ENCODE results near the gene MAGEA11. TPM values are rescaled to one million over a fixed set of nuclear protein-coding genes. Genes with fewer than 3 reads are reported as not detected.
"Not testable (repeated sequence)": the region's sequence is repeated elsewhere in the genome, so short reads cannot be mapped to it uniquely, and the experiment has no call there.

The MAGEA11 gene
- total RNA-seq, 3 donors from 2014 or later: not detected

- H3K4me1 ChIP-seq: no peaks in the 10 kb centered on the region
- intact Hi-C loops (cut with DNase I; ENCODE audit: low total_unique reads): no loop called here
- no peaks in the 10 kb centered on the region for H3K9me3 ChIP-seq
- TF ChIP-seq POLR2A (IDR thresholded peaks at IDR 0.05) (no peak), POLR2AphosphoS5 (IDR thresholded peaks at IDR 0.05) (no peak), CTCF (IDR thresholded peaks at IDR 0.05) (no peak)
- peaks cover 0 to 11% of the 10 kb centered on the region in 2 donors for H3K27me3 ChIP-seq
- no peaks in the 10 kb centered on the region for H3K36me3 ChIP-seq
- H3K4me3 ChIP-seq: no peak overlapping the region
- no peak for DNase-seq (ENCODE audit: low spot score in 2 of 2)
- H3K27ac ChIP-seq: no peak overlapping the region
These were observed 48.0 kb downstream of the MAGEA11 start for GRCh38 chrX:149759824-149760223.

GRCh38 chrX:149760965-149761364 lies 49.1 kb downstream of the MAGEA11 start:
- Histone ChIP-seq H3K27me3 (peaks cover 0 to 11% of the 10 kb centered on the region in 2 donors), H3K27ac (no peak overlapping the region), H3K4me3 (no peak overlapping the region), H3K4me1 (no peaks in the 10 kb centered on the region), H3K36me3 (no peaks in the 10 kb centered on the region), H3K9me3 (no peaks in the 10 kb centered on the region)
- no peak for DNase-seq (ENCODE audit: low spot score in 2 of 2)
- intact Hi-C loops (cut with DNase I; ENCODE audit: low total_unique reads): no loop called here
- TF ChIP-seq POLR2AphosphoS5 (IDR thresholded peaks at IDR 0.05) (no peak), CTCF (IDR thresholded peaks at IDR 0.05) (no peak), POLR2A (IDR thresholded peaks at IDR 0.05) (no peak)

- H3K27me3 ChIP-seq: peaks cover 0 to 11% of the 10 kb centered on the region in 2 donors
- intact Hi-C loops (cut with DNase I; ENCODE audit: low total_unique reads); H3K4me1 ChIP-seq; H3K27ac ChIP-seq; DNase-seq (ENCODE audit: low spot score in 2 of 2); H3K36me3 ChIP-seq; H3K9me3 ChIP-seq; H3K4me3 ChIP-seq: not testable (repeated sequence)
These were observed 50.2 kb downstream of the MAGEA11 start for GRCh38 chrX:149761858-149762674.

GRCh38 chrX:149762696-149763614 lies 51.1 kb downstream of the MAGEA11 start:
- no peaks in the 10 kb centered on the region for H3K4me1 ChIP-seq
- no peak for TF ChIP-seq CTCF (IDR thresholded peaks at IDR 0.05)
- no peaks in the 10 kb centered on the region for H3K36me3 ChIP-seq
- no peak overlapping the region for H3K4me3 ChIP-seq
- H3K27ac ChIP-seq: no peak overlapping the region
- H3K27me3 ChIP-seq: peaks cover 0 to 11% of the 10 kb centered on the region in 2 donors
- DNase-seq (ENCODE audit: low spot score in 2 of 2): no peak
- intact Hi-C loops (cut with DNase I; ENCODE audit: low total_unique reads): no loop called here
- no peaks in the 10 kb centered on the region for H3K9me3 ChIP-seq

Other genes with a start within 250 kb of the MAGEA11 start
- gene IDS, start 206.8 kb upstream of the MAGEA11 start, total RNA-seq: 10 to 100 TPM; 61.0 to 72.0 (median 61.8) TPM
- 10 to 100 TPM; 12.3 to 20.1 (median 17.7) TPM for gene EOLA1, start 171.0 kb upstream of the MAGEA11 start, total RNA-seq
- not detected for gene HSFX3, start 162.1 kb upstream of the MAGEA11 start, total RNA-seq
- not detected for gene MAGEA9B, start 124.6 kb upstream of the MAGEA11 start, total RNA-seq
- gene HSFX2, start 116.7 kb upstream of the MAGEA11 start, total RNA-seq: under 1 TPM in 1 of 3 donors, not detected in 2; 0.98 TPM
- 10 to 100 TPM; 15.7 to 24.5 (median 16.1) TPM for gene TMEM185A, start 80.3 kb upstream of the MAGEA11 start, total RNA-seq
- gene HSFX1, start 62.0 kb downstream of the MAGEA11 start, total RNA-seq: 1 to 10 TPM in 2 of 3 donors, under 1 TPM in 1; 0.32 to 2.0 (median 1.3) TPM
- not detected for gene MAGEA9, start 69.9 kb downstream of the MAGEA11 start, total RNA-seq
- gene MAGEA8, start 169.1 kb downstream of the MAGEA11 start, total RNA-seq: not detected
- gene HSFX4, start 217.5 kb downstream of the MAGEA11 start, total RNA-seq: not detected
- 10 to 100 TPM; 21.6 to 34.7 (median 32.2) TPM for gene EOLA2, start 226.4 kb downstream of the MAGEA11 start, total RNA-seq